ENCODE measurements around the gene CPT2. TPM values are rescaled to one million over a fixed set of nuclear protein-coding genes. Genes with fewer than 3 reads are reported as not detected.

The CPT2 gene
- total and polyA plus RNA-seq, 2 of the 13 experiments (the other 11 are each of a cell fraction or from before 2014, with no cell fraction given): 12.6 to 14.6 TPM

DNA sequence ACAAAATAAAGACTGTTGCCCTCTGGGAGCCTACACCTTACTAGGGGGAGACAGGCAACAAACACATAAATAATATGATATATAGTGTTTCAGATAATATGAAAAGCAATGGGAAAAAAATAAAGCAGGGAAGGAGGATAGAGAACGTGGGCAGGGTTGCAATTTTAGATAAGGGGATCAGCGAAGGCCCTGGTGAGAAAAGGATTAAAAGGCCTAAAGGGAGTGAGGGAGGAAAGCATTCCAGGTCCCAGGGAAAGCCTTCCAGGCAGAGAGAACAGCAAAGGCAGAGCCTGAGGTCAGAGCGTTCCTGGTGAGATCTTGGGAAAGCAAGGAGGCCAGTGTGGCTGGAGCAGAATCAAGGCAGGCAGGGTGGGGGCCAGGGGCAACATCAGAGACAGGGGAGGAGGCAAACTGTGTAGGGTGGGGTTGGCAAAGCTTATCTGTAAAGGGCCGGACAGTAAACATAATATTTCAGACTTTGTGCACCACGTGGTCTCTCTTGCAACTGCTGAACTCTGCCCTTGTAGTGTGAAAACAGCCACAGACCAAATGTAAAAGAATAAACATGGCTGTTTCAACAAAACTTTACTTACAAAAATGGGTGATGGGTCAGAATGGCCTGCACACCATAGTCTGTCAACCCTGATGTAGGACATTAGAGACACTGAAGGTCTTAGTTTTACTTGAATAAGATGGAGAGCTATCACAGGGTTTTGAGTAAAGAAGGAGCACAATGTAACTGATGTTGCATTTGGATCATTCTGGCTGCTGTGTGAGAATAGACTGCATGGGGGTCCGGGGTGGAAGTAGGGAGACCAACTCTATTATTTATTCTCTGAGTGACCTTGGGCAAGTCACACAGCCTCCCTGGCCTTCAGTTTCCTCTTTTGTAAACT, 13.3 kb upstream of the CPT2 start (continued):
- TF ChIP-seq ZKSCAN1 (IDR thresholded peaks at IDR 0.05; ENCODE audit: low read length) (peak; percentile 44), FOXP4 (CRISPR knock-in tag; IDR thresholded peaks at IDR 0.05) (peak; percentile 98), SCMH1 (CRISPR knock-in tag; IDR thresholded peaks at IDR 0.05; ENCODE audit: borderline replicate concordance) (no peak), HMG20A (CRISPR knock-in tag; IDR thresholded peaks at IDR 0.05; ENCODE audit: borderline replicate concordance) (peak; percentile 87; the same call in 1 of the 2 replicates), RCOR2 (CRISPR knock-in tag; IDR thresholded peaks at IDR 0.05) (0 out of 2 replicates have a peak, but pooled peaks have one; percentile 91), PATZ1 (CRISPR knock-in tag; IDR thresholded peaks at IDR 0.05) (peak; percentile 100), ZNF232 (CRISPR knock-in tag; IDR thresholded peaks at IDR 0.05; ENCODE audit: borderline replicate concordance) (peak; percentile 87), FOXO4 (CRISPR knock-in tag; conservative IDR thresholded peaks at IDR 0.05) (no peak), CENPX (CRISPR knock-in tag; IDR thresholded peaks at IDR 0.05) (no peak), ZNF558 (CRISPR knock-in tag; IDR thresholded peaks at IDR 0.05; ENCODE audit: borderline replicate concordance) (peak; percentile 72; the same call in 1 of the 2 replicates), ETV5 (CRISPR knock-in tag; IDR thresholded peaks at IDR 0.05; ENCODE audit: borderline replicate concordance) (peak; percentile 68; the same call in 1 of the 2 replicates), IKZF4 (CRISPR knock-in tag; IDR thresholded peaks at IDR 0.05; ENCODE audit: borderline replicate concordance, low read depth, not compliant biosample characterization) (no peak), ZSCAN12 (CRISPR knock-in tag; IDR thresholded peaks at IDR 0.05) (no peak), FOXM1 (CRISPR knock-in tag; IDR thresholded peaks at IDR 0.05) (no peak), GABPB1 (CRISPR knock-in tag; IDR thresholded peaks at IDR 0.05) (peak; percentile 53), GABPA (IDR thresholded peaks at IDR 0.05; ENCODE audit: low read depth, low read length) (no peak), GABPA (CRISPR knock-in tag; IDR thresholded peaks at IDR 0.05; ENCODE audit: low read depth) (peak; percentile 28; the same call in 1 of the 2 replicates)
- TF ChIP-seq, protein P1, sequence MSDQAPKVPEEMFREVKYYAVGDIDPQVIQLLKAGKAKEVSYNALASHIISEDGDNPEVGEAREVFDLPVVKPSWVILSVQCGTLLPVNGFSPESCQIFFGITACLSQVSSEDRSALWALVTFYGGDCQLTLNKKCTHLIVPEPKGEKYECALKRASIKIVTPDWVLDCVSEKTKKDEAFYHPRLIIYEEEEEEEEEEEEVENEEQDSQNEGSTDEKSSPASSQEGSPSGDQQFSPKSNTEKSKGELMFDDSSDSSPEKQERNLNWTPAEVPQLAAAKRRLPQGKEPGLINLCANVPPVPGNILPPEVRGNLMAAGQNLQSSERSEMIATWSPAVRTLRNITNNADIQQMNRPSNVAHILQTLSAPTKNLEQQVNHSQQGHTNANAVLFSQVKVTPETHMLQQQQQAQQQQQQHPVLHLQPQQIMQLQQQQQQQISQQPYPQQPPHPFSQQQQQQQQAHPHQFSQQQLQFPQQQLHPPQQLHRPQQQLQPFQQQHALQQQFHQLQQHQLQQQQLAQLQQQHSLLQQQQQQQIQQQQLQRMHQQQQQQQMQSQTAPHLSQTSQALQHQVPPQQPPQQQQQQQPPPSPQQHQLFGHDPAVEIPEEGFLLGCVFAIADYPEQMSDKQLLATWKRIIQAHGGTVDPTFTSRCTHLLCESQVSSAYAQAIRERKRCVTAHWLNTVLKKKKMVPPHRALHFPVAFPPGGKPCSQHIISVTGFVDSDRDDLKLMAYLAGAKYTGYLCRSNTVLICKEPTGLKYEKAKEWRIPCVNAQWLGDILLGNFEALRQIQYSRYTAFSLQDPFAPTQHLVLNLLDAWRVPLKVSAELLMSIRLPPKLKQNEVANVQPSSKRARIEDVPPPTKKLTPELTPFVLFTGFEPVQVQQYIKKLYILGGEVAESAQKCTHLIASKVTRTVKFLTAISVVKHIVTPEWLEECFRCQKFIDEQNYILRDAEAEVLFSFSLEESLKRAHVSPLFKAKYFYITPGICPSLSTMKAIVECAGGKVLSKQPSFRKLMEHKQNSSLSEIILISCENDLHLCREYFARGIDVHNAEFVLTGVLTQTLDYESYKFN (CRISPR knock-in tag; conservative IDR thresholded peaks at IDR 0.05): peak; percentile 100
